Measurements from ENCODE around the gene AS3MT. TPM values are rescaled to one million over a fixed set of nuclear protein-coding genes. Genes with fewer than 3 reads are reported as not detected.

The AS3MT gene
- total RNA-seq, 1 experiment from 2014 or later, result 0.35 TPM

DNA sequence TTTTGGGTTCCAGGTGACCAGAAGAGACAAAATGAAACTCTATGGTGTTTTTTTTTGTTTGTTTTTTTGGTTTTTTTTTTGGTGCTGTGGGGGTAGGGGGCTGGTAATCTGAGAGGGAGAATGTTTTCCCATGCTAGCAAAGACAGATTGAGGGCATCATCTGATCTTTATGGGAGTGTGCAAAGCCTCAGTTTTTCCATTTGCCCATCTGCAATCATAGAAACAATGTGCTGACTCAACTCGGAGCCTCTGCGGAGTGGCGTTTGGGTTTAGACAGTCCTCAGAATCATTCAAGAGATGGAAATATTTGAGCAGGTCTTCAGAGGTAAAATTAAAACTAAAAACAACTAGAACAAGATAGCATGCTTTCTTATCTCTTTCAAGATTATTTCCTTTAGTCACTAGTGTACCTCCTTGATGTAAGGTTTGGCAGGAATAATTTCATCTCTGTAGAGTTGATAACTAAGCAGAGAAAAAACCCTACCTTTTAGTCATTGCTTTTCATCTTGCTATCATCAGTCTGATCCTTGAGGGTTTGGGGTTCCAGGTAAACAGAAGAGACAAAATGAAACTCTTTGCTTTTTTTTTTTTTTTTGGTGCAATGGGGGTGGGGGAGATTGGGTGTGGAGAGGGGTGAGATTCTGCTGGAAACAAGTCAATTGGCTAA is 66.8 kb downstream of the AS3MT start:
- TF ChIP-seq, protein P1, sequence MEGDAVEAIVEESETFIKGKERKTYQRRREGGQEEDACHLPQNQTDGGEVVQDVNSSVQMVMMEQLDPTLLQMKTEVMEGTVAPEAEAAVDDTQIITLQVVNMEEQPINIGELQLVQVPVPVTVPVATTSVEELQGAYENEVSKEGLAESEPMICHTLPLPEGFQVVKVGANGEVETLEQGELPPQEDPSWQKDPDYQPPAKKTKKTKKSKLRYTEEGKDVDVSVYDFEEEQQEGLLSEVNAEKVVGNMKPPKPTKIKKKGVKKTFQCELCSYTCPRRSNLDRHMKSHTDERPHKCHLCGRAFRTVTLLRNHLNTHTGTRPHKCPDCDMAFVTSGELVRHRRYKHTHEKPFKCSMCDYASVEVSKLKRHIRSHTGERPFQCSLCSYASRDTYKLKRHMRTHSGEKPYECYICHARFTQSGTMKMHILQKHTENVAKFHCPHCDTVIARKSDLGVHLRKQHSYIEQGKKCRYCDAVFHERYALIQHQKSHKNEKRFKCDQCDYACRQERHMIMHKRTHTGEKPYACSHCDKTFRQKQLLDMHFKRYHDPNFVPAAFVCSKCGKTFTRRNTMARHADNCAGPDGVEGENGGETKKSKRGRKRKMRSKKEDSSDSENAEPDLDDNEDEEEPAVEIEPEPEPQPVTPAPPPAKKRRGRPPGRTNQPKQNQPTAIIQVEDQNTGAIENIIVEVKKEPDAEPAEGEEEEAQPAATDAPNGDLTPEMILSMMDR (IDR thresholded peaks at IDR 0.05; ENCODE audit: unreplicated experiment), result no peak
- DNase-seq, result no peak
- H3K27me3 Mint-ChIP-seq (ENCODE audit: unreplicated experiment), result no peaks in the 10 kb centered on the region
- no peaks in the 10 kb centered on the region for H3K4me1 Mint-ChIP-seq (ENCODE audit: low read depth, unreplicated experiment)
- no peak overlapping the region for H3K27ac Mint-ChIP-seq (ENCODE audit: unreplicated experiment)
- intact Hi-C loops (cut with micrococcal nuclease; ENCODE audit: unreplicated experiment), result no loop called here
- H3K36me3 Mint-ChIP-seq (ENCODE audit: insufficient read depth, unreplicated experiment), result no peaks in the 10 kb centered on the region
- no TSS peak for BruUV-seq (replicated peaks)
- CTCF ChIA-PET, result no interaction called here
- H3K9me3 Mint-ChIP-seq (ENCODE audit: low read depth, unreplicated experiment), result no peaks in the 10 kb centered on the region
- no peak overlapping the region for H3K4me3 Mint-ChIP-seq (ENCODE audit: low read depth, unreplicated experiment)

DNA sequence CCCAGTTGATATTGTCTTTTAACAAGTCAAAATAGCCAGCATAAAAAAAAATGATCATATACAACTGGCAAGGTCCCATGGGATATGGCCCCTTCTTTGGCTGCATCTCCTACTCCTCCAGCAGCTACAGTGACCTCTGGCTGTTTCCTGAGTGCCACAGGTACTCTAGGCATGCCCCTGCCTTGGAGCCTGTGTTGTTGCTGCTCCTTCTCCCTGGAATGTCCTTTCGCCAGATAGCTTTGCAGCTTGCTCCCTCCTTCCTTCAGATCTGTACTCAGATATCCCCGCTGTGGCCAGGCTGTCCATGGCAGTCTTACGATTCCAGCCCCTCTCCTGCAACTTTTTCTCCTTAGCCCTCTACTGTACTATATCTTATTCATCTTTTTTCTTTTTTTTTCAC is 72.1 kb downstream of the AS3MT start:
- Mint-ChIP-seq H3K27me3 (ENCODE audit: unreplicated experiment) (no peaks in the 10 kb centered on the region), H3K27ac (ENCODE audit: unreplicated experiment) (no peak overlapping the region), H3K4me1 (ENCODE audit: low read depth, unreplicated experiment) (peaks cover 8% of the 10 kb centered on the region), H3K36me3 (ENCODE audit: insufficient read depth, unreplicated experiment) (no peaks in the 10 kb centered on the region), H3K9me3 (ENCODE audit: low read depth, unreplicated experiment) (no peaks in the 10 kb centered on the region), H3K4me3 (ENCODE audit: low read depth, unreplicated experiment) (no peak overlapping the region)
- no peak for DNase-seq
- intact Hi-C loops (cut with micrococcal nuclease; ENCODE audit: unreplicated experiment), result no loop called here
- CTCF ChIA-PET, result no interaction called here
- TF ChIP-seq, protein P1 (IDR thresholded peaks at IDR 0.05; ENCODE audit: unreplicated experiment), result no peak
- no TSS peak for BruUV-seq (replicated peaks)

DNA sequence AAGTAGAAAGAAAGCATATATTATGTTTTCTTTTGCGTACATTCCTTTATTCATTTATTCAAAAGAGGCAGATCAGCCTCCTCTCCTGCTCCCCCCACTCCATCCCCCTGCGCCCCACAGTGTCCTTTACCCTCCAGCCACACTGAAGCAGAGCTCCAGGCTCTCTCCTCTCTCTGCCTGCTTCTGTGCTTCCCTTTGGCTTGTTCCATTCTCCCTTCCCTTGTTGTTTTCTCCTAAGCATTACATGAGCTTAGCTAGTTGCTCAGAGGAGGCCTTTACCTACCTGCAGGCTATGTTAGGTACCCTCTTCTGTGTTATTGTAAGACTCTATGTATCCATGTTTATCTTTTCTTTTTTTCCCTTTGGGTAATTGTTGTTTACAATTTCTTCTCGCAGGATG is 76.2 kb downstream of the AS3MT start:
- no peaks in the 10 kb centered on the region for H3K9me3 Mint-ChIP-seq (ENCODE audit: low read depth, unreplicated experiment)
- intact Hi-C loops (cut with micrococcal nuclease; ENCODE audit: unreplicated experiment), result no loop called here
- no peak for DNase-seq
- CTCF ChIA-PET, result no interaction called here
- no peaks in the 10 kb centered on the region for H3K27me3 Mint-ChIP-seq (ENCODE audit: unreplicated experiment)
- TF ChIP-seq, protein P1 (IDR thresholded peaks at IDR 0.05; ENCODE audit: unreplicated experiment), result no peak
- no peak overlapping the region for H3K27ac Mint-ChIP-seq (ENCODE audit: unreplicated experiment)
- H3K4me1 Mint-ChIP-seq (ENCODE audit: low read depth, unreplicated experiment), result peaks cover 8% of the 10 kb centered on the region
- no peak overlapping the region for H3K4me3 Mint-ChIP-seq (ENCODE audit: low read depth, unreplicated experiment)
- H3K36me3 Mint-ChIP-seq (ENCODE audit: insufficient read depth, unreplicated experiment), result no peaks in the 10 kb centered on the region
- BruUV-seq (replicated peaks), result no TSS peak

DNA sequence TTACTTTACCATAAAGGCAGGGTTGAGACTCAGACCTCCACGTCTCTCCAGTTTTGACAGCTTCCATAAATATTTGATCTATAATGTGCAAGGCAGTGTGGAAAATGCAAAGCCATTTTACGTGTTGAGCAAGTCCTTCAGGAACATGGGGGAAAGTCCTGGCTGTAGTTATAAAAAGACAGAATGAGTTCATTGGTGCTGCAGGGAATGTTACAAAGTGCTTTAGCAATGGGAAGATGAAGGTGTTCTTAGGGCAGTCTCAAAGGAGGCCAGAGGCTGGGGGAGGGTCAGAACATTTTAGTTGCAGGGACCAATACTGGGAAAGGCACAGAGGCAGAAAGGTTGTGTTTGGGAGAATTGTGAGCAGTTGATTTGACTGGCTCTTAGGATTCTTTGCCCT is 76.7 kb downstream of the AS3MT start:
- intact Hi-C loops (cut with micrococcal nuclease; ENCODE audit: unreplicated experiment), result no loop called here
- H3K27me3 Mint-ChIP-seq (ENCODE audit: unreplicated experiment), result no peaks in the 10 kb centered on the region
- H3K9me3 Mint-ChIP-seq (ENCODE audit: low read depth, unreplicated experiment), result no peaks in the 10 kb centered on the region
- H3K27ac Mint-ChIP-seq (ENCODE audit: unreplicated experiment), result no peak overlapping the region
- H3K4me3 Mint-ChIP-seq (ENCODE audit: low read depth, unreplicated experiment), result no peak overlapping the region
- DNase-seq, result no peak
- TF ChIP-seq, protein P1 (IDR thresholded peaks at IDR 0.05; ENCODE audit: unreplicated experiment), result no peak
- H3K4me1 Mint-ChIP-seq (ENCODE audit: low read depth, unreplicated experiment), result peaks cover 8% of the 10 kb centered on the region
- CTCF ChIA-PET, result no interaction called here
- no peaks in the 10 kb centered on the region for H3K36me3 Mint-ChIP-seq (ENCODE audit: insufficient read depth, unreplicated experiment)
- BruUV-seq (replicated peaks), result no TSS peak

Measured in Calu3 (cell line).